IMR-90 (cell line): ENCODE data around the gene PTPRG. TPM values are rescaled to one million over a fixed set of nuclear protein-coding genes. Genes with fewer than 3 reads are reported as not detected.

Experiments
- ATAC-seq: fragments of 200-7000 bp; cut with Tn5 transposase; 2 replicates; pipeline ENCODE4 v1.9.1; 2020; ENCODE audit warnings: low read depth, mild to moderate bottlenecking, moderate library complexity
- BruUV-seq: library from RNA; stranded (reverse); fragments of 400-500 nt; replicated peaks from 2 replicates; lab custom pipeline; 2021; lab: Mats Ljungman, UMichigan
- CTCF ChIA-PET: fragments of 300-600 bp; formaldehyde crosslinking; extraction: SDS; loops from one replicate; lab custom pipeline; 2021; ENCODE audit warnings: antibody characterized with exemption; lab: Yijun Ruan, JAX
- POLR2A ChIA-PET: fragments of 300-600 bp; sonication (Branson Sonifier 250); formaldehyde crosslinking; loops from one replicate; lab custom pipeline; 2022; ENCODE audit warnings: antibody characterized with exemption; ENCODE audit not compliant: unreplicated experiment; lab: Charles Lee
- DNase-seq: peaks from one replicate; pipeline ENCODE4 v3.0.0; 2013
- H2AFZ ChIP-seq: replicated peaks from 2 replicates; pipeline ENCODE3; 2013; ENCODE audit warnings: low read length, mild to moderate bottlenecking; ENCODE audit not compliant: poor library complexity
- H2AK5ac ChIP-seq: 2 replicates; pipeline ENCODE4 v1.6.1; 2013; ENCODE audit warnings: low read depth, low read length, inconsistent platforms
- H2AK9ac ChIP-seq: replicated peaks from 2 replicates; pipeline ENCODE3; 2013; ENCODE audit warnings: mild to moderate bottlenecking, low read depth, low read length, moderate library complexity; ENCODE audit not compliant: poor library complexity
- H2BK120ac ChIP-seq: 2 replicates; pipeline ENCODE4 v1.6.1; 2013; ENCODE audit warnings: low read depth, low read length, inconsistent platforms
- H2BK15ac ChIP-seq: 3 replicates; pipeline ENCODE4 v1.6.1; 2013; ENCODE audit warnings: low read depth, low read length, inconsistent platforms
- H2BK20ac ChIP-seq: 2 replicates; pipeline ENCODE4 v1.6.1; 2013; ENCODE audit warnings: low read depth, mild to moderate bottlenecking, inconsistent platforms, low read length, moderate library complexity
- H2BK5ac ChIP-seq: 2 replicates; pipeline ENCODE4 v1.6.1; 2013; ENCODE audit warnings: mild to moderate bottlenecking, low read depth, low read length, inconsistent platforms; ENCODE audit not compliant: poor library complexity, severe bottlenecking
- H3K14ac ChIP-seq: replicated peaks from 2 replicates; pipeline ENCODE4 v1.6.1; 2013; ENCODE audit warnings: low read depth, low read length, inconsistent platforms
- H3K18ac ChIP-seq: 2 replicates; pipeline ENCODE4 v1.6.1; 2013; ENCODE audit warnings: low read depth, low read length, control low read depth
- H3K23ac ChIP-seq: 2 replicates; pipeline ENCODE4 v1.6.1; 2013; ENCODE audit warnings: low read depth, low read length, inconsistent platforms
- H3K27ac ChIP-seq: 2 replicates; pipeline ENCODE4 v1.5.1; 2013; ENCODE audit warnings: mild to moderate bottlenecking, control low read depth, low read length; ENCODE audit not compliant: insufficient read depth
- H3K27me3 ChIP-seq: 2 replicates; pipeline ENCODE4 v1.6.1; 2013; ENCODE audit warnings: low read length; ENCODE audit not compliant: control insufficient read depth, insufficient read depth
- H3K36me3 ChIP-seq: 2 replicates; pipeline ENCODE4 v1.6.1; 2013; ENCODE audit warnings: low read length, mixed read lengths; ENCODE audit not compliant: control insufficient read depth, insufficient read depth
- H3K4ac ChIP-seq: 2 replicates; pipeline ENCODE4 v1.6.1; 2013; ENCODE audit warnings: low read depth, low read length, inconsistent platforms
- H3K4me1 ChIP-seq: 2 replicates; pipeline ENCODE4 v1.6.1; 2013; ENCODE audit warnings: low read length, mixed read lengths; ENCODE audit not compliant: control insufficient read depth, insufficient read depth
- H3K4me2 ChIP-seq: 2 replicates; pipeline ENCODE4 v1.6.1; 2013; ENCODE audit warnings: low read depth, mild to moderate bottlenecking, control low read depth, low read length, moderate library complexity
- H3K4me3 ChIP-seq: 2 replicates; pipeline ENCODE4 v1.5.1; 2013; ENCODE audit warnings: low read depth, mild to moderate bottlenecking, control low read depth, low read length, moderate library complexity; ENCODE audit not compliant: insufficient read depth
- H3K56ac ChIP-seq: 2 replicates; pipeline ENCODE4 v1.6.1; 2013; ENCODE audit warnings: low read length, inconsistent platforms; ENCODE audit not compliant: insufficient read depth; ENCODE audit errors: extremely low read depth
- H3K79me1 ChIP-seq, 2 experiments: 2 replicates each; pipeline ENCODE4 v1.6.1; 2013; ENCODE audit warnings: low read length in 2 of 2, inconsistent platforms in 1 of 2, low read depth in 1 of 2
- H3K9ac ChIP-seq: 2 replicates; pipeline ENCODE4 v1.6.1; 2013; ENCODE audit warnings: low read depth, low read length, control low read depth
- H3K9me1 ChIP-seq: 2 replicates; pipeline ENCODE4 v1.6.1; 2013; ENCODE audit warnings: low read length, inconsistent platforms; ENCODE audit not compliant: insufficient read depth
- H3K9me3 ChIP-seq: 2 replicates; pipeline ENCODE4 v1.6.1; 2013; ENCODE audit warnings: low read length; ENCODE audit not compliant: control insufficient read depth, insufficient read depth
- H4K20me1 ChIP-seq: 2 replicates; pipeline ENCODE4 v1.6.1; 2013; ENCODE audit warnings: low read length, inconsistent platforms; ENCODE audit not compliant: insufficient read depth
- H4K5ac ChIP-seq: 2 replicates; pipeline ENCODE4 v1.6.1; 2013; ENCODE audit warnings: mild to moderate bottlenecking, low read depth, low read length, control low read depth
- H4K8ac ChIP-seq, 2 experiments: 2 replicates each; pipeline ENCODE4 v1.6.1; 2013; ENCODE audit warnings: low read depth in 2 of 2, low read length in 2 of 2, control low read depth in 1 of 2, inconsistent platforms in 1 of 2
- H4K91ac ChIP-seq: 2 replicates; pipeline ENCODE4 v1.6.1; 2013; ENCODE audit warnings: low read depth, low read length, inconsistent platforms; ENCODE audit not compliant: insufficient read depth
- ELK1 ChIP-seq: fragments of 150-350 bp; IDR thresholded peaks from 2 replicates; pipeline ENCODE4 v1.6.1; 2016; ENCODE audit warnings: low read depth, mild to moderate bottlenecking, low read length, moderate library complexity, borderline replicate concordance
- MXI1 ChIP-seq: IDR thresholded peaks from 2 replicates; pipeline ENCODE4 v1.6.1; 2012; ENCODE audit warnings: low read depth, mild to moderate bottlenecking, low read length, moderate library complexity, borderline replicate concordance
- RAD21 ChIP-seq: IDR thresholded peaks from 2 replicates; pipeline ENCODE4 v1.6.1; 2012; ENCODE audit warnings: low read length, improper control_type of control experiment
- SMC3 ChIP-seq: fragments of 150-350 bp; IDR thresholded peaks from 2 replicates; pipeline ENCODE4 v1.6.1; 2016; ENCODE audit warnings: low read depth, mild to moderate bottlenecking, antibody characterized with exemption, low read length, moderate library complexity
- USF2 ChIP-seq: fragments of 150-350 bp; IDR thresholded peaks from 2 replicates; pipeline ENCODE4 v1.6.1; 2017; ENCODE audit warnings: mild to moderate bottlenecking, antibody characterized with exemption, low read length, low read depth
- WGBS, 2 experiments: methylation state at CpG; one replicate each; pipeline versions ENCODE4 v1.1.5 to v1.1.7; 2013; ENCODE audit warnings: missing lambda C conversion rate in 2 of 2; ENCODE audit not compliant: insufficient read length in 1 of 2; ENCODE audit errors: extremely low coverage in 2 of 2; 5-methylcytosine and 5-hydroxymethylcytosine counted together
- dilution Hi-C: fragments of 300-500 bp; cut with HindIII; formaldehyde crosslinking; loops from one replicate; pipeline ENCODE4 v1.14.3; 2018; ENCODE audit warnings: low sequenced_read_pairs; ENCODE audit not compliant: unreplicated experiment
- in situ Hi-C: fragments of 300-500 bp; cut with MboI; formaldehyde crosslinking; loops from 3 replicates; pipeline ENCODE4 v1.14.3; 2019; ENCODE audit warnings: low sequenced_read_pairs, inconsistent platforms, mixed read lengths
- intact Hi-C: fragments of 100-400 bp; cut with micrococcal nuclease; formaldehyde crosslinking; loops from 2 replicates; pipeline ENCODE4 v1.10.0; 2022
- polyA plus RNA-seq, 3 experiments: library from polyadenylated mRNA; depleted of rRNA; stranded (reverse); fragments of >200 nt; gene quantifications; 2 replicates each; pipeline ENCODE4 v1.2.3, GENCODE V29; 2012; ENCODE audit warnings: low replicate concordance in 1 of 3
- total RNA-seq: library from RNA; depleted of rRNA; stranded (reverse); fragments of >200 nt; gene quantifications from 2 replicates; pipeline ENCODE4 v1.2.3, GENCODE V29; 2012

Gene PTPRG
- total and polyA plus RNA-seq, 2 of the 4 experiments (the other 2 are of a cell fraction), result 7.7 to 31.0 TPM

GRCh38 chr3:61704807-61705206 lies 143.4 kb downstream of the PTPRG start:
- H2BK120ac ChIP-seq, result no peak overlapping the region
- intact Hi-C loops (no loop called here), in situ Hi-C loops (no loop called here), dilution Hi-C loops (no loop called here)
- no peak overlapping the region for H3K14ac ChIP-seq
- no peaks in the 10 kb centered on the region for H3K36me3 ChIP-seq
- TF ChIP-seq USF2 (no peak), RAD21 (no peak), MXI1 (no peak), SMC3 (no peak), ELK1 (no peak)
- H4K5ac ChIP-seq, result no peak overlapping the region
- no peak for DNase-seq
- H3K9me1 ChIP-seq, result peaks cover 8% of the 10 kb centered on the region; the same call in 1 of the 2 replicates
- H3K4me2 ChIP-seq, result no peak overlapping the region
- H3K9ac ChIP-seq, result no peak overlapping the region
- no peak overlapping the region for H2BK15ac ChIP-seq
- H3K56ac ChIP-seq, result no peak overlapping the region
- no peak overlapping the region for H3K27ac ChIP-seq
- BruUV-seq, result no TSS peak
- no peak overlapping the region for H4K91ac ChIP-seq
- H4K20me1 ChIP-seq, result peaks cover 12% of the 10 kb centered on the region
- no peak for ATAC-seq
- peaks cover 35 to 37% of the 10 kb centered on the region in 2 experiments for H3K79me1 ChIP-seq
- no peak overlapping the region for H3K18ac ChIP-seq
- H2AK5ac ChIP-seq, result no peak overlapping the region
- no peak overlapping the region for H4K8ac ChIP-seq
- no peaks in the 10 kb centered on the region for H3K4me1 ChIP-seq
- H3K4me3 ChIP-seq, result no peak overlapping the region
- 83% methylated on average over 1 of the region's 2 CpGs; no CpG with 5 or more reads in 1 of the 2 experiments for WGBS, 2 experiments
- no peaks in the 10 kb centered on the region for H3K9me3 ChIP-seq
- H2AK9ac ChIP-seq, result no peak overlapping the region
- H3K27me3 ChIP-seq, result no peaks in the 10 kb centered on the region
- CTCF ChIA-PET, result interaction anchor here (0.7 kb wide), 1 partner anchor 731 kb away, joined by 5 read pairs; no protein-coding TSS in a partner anchor
- no peak overlapping the region for H3K4ac ChIP-seq
- H2BK20ac ChIP-seq, result no peak overlapping the region
- H2AFZ ChIP-seq, result no peak overlapping the region
- POLR2A ChIA-PET, result no interaction called here
- no peak overlapping the region for H2BK5ac ChIP-seq
- H3K23ac ChIP-seq, result no peak overlapping the region
